SH-SY5Y (cell line): ENCODE data around the gene LAMC3.

Experiments used
- GATA2 ChIP-seq: IDR thresholded peaks from 2 replicates; pipeline ENCODE4 v1.6.1; 2011; ENCODE audit warnings: mild to moderate bottlenecking, low read depth, low read length
- GATA3 ChIP-seq: IDR thresholded peaks from 2 replicates; pipeline ENCODE4 v1.6.1; 2011; ENCODE audit warnings: low read depth, mild to moderate bottlenecking, low read length, moderate library complexity

GRCh38 chr9:130973686-130974281 lies 35.2 kb upstream of the LAMC3 start:
- no peak for TF ChIP-seq GATA2
- TF ChIP-seq GATA3: no peak
